NCI-H2081 (cell line): ENCODE data around the gene KDM6A.
"Not testable (repeated sequence)": the region's sequence is repeated elsewhere in the genome, so short reads cannot be mapped to it uniquely, and the experiment has no call there.

Source experiments
- DNase-seq, 2 experiments: peaks; one replicate each; lab custom pipeline; 2025; lab: John Stamatoyannopoulos, UW

KDM6A gene

GRCh38 chrX:44889824-44890223, 16.8 kb downstream of the KDM6A start:
- no peak for DNase-seq

GRCh38 chrX:44890247-44890646, 17.3 kb downstream of the KDM6A start:
- DNase-seq = no peak

DNA sequence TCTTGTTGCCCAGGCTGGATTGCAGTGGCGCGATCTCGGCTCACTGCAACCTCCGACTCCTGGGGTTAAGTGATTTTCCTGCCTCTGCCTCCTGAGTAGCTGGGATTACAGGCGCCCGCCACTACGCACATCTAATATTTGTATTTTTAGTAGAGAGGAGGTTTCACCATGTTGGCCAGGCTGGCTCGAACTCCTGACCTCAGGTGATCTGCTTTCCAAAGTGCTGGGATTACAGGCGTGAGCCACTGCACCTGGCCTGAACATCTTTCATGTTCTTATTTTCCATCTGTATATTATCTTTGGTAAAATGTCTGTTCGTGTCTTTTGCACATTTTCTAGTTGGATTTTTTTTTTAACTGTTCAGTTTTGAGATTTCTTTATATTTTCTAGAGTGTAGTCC, 17.7 kb downstream of the KDM6A start:
- not testable (repeated sequence) for DNase-seq

GRCh38 chrX:44891642-44892041, 18.7 kb downstream of the KDM6A start:
- DNase-seq = no peak

GRCh38 chrX:44896876-44897186, 23.8 kb downstream of the KDM6A start:
- DNase-seq = no peak

DNA sequence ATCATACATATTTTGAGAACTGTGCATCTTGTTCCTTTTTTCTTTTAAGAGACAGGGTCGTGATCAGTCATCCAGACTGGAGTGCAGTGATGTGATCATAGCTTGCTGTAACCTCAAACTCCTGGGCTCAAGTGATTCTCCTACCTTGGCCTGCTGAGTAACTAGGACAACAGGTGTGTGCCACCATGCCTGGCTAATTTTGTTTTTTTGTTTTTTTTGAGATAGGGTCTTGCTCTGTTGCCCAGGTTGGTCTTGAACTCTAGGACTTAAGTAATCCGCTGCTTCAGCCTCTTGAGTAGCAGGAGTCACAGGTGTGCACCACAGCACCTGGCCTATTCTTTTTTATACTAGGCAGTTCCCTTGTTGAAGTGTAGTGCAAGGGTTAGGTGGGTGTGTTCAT, 24.6 kb downstream of the KDM6A start:
- no peak for DNase-seq

DNA sequence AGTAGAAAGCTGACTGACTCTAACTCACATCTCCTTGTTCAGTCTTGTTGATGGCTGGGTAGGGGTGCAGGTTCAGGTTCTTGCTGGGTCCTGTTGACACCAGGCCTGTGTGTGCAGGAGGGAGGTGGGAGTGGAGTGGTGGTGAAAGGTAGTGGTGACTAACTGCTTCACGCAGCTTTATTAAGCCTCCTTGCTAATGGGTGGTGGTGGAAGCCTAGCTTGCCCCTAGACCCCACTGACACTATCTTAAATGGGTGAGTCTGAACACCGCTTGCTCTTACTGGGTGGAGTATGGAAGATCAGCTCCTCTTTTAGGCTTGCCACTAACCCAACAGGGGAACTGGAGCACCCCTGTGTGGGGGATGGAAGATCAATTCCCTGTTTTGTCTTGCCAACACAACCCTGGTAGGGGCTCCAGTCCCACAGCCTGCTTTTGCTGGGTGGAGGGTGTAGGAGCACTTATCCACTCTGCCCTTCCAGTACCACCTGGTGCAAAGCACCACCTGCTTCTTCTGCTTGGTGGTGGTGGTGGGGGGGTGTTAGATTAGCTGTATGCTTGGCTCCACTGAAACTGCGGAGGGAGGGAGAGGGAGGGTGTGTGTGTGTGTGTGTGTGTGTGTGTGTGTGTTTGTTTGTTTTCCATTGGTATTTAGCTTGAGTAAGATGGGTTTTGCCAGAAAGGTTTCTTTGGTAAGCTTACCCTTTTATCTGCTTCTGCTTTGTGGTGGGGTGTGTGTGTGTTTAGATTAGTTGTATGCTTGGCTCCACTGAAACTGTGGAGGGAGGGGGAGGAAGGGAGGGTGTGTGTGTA, 25.6 kb downstream of the KDM6A start:
- peak; percentile 9 to 53 for DNase-seq

- DNase-seq = no peak
Observed at GRCh38 chrX:44899946-44900345, 27.0 kb downstream of the KDM6A start.

- no peak for DNase-seq
Observed at GRCh38 chrX:44903107-44903506, 30.1 kb downstream of the KDM6A start.

DNA sequence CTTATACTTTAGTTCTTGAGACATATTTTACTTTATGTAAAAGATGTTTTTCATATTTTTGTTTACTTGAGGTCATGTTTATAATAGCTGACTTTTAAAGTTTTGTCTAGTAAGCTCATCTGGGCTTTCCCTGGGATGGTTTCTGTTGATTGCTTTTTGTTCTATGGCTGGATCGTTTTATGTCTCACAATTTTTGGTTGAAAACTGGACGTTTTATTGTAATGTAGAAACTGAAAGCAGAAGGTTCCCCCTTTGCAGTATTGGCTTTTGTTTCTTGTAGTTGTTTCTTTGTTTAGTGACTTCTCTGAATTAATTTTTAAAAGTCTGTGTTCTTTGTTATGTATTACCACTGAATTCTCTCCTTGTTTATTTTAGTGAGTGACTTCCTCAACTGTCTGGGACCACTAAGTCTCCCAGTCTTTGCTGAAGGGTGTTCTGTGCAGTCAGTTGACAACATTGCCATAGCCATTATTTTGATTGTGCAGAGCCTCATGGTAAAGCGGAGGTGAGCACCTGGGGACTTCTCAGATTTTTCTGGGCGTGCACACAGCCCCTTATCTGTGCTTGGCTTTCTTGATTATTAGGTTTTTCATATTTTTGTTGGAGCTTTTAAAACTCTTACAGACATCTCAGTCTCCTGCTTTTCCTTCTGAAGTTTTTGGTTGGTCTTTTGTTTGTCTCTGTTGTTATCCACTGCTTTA, 31.0 kb downstream of the KDM6A start:
- no peak for DNase-seq

DNA sequence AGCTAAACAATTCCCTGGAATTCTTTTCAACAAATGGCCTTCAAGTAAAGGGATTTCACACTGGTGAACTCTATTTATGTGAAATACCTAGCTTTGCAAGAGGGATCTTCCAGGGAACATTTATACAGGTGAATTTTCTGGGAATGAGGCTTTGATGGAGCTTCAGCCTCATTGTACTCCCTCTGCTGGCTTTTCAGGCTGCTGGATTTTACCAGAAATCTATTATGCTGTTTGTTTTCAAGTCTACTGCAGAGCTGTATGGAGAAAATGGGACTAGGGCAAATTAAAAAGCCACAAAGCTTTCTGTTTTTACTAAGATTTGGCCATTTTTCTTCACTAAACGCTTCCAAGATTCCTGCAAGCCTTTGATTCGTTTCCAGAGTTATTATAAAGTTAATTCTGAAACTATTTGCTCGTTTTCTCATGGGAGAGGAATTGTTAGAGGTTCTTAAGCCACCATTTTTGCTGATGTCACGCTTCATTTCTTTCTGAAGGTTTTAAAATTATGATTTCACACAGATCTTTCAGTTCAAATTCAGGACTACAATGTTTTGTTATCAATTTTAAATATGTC, 31.6 kb downstream of the KDM6A start:
- no peak for DNase-seq

GRCh38 chrX:44906041-44906440, 33.1 kb downstream of the KDM6A start:
- no peak for DNase-seq

DNA sequence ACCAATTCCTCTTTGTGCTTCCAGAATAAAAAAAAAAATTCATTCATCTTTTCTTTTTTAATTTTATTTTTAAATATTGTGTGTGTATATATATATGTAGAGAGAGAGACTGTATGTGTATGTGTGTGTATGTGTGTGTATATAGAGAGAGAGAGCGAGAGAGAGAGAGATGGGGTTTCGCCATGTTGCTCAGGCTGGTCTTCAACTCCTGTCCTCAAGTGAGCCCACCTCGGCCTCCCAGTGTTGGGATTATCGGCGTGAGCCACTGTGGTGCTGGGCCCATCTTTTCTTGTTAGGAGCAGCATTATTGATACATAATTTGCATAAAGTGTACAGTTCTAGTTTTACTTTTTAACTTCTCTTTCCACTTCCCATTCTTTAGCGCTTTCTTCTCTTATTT, 33.6 kb downstream of the KDM6A start:
- DNase-seq = no peak

DNA sequence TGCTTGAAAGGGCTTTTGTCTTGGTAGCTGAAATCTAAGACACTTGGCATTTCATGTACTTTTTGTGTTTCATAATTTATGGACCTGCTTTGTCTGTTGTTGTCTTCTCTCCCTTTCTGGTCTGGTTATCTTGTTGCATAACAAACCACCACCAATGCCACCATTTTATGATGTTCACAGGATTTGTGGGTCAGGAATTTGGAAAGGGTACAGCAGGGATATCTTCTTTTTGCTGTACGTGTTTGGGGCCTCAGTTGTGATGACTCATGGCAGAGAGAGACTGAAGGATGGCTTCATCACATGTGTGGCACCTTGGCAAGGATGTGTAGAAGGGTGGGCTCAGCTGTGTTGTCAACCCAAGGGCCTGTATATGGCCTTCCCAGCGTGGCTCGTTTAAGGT, 35.2 kb downstream of the KDM6A start:
- DNase-seq = no peak

GRCh38 chrX:44908827-44909226, 35.8 kb downstream of the KDM6A start:
- no peak for DNase-seq

DNA sequence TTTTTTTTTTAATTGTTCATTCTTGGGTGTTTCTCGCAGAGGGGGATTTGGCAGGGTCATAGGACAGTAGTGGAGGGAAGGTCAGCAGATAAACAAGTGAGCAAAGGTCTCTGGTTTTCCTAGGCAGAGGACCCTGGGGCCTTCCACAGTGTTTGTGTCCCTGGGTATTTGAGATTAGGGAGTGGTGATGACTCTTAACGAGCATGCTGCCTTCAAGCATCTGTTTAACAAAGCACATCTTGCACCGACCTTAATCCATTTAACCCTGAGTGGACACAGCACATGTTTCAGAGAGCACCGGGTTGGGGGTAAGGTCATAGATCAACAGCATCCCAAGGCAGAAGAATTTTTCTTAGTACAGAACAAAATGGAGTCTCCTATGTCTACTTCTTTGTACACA, 37.5 kb downstream of the KDM6A start:
- not testable (repeated sequence) for DNase-seq

GRCh38 chrX:44911074-44911600, 38.1 kb downstream of the KDM6A start:
- not testable (repeated sequence) for DNase-seq

GRCh38 chrX:44913656-44914531, 40.9 kb downstream of the KDM6A start:
- DNase-seq = no peak

GRCh38 chrX:44914532-44915198, 41.7 kb downstream of the KDM6A start:
- no peak for DNase-seq

- no peak for DNase-seq
Observed at GRCh38 chrX:44915361-44915868, 42.4 kb downstream of the KDM6A start.

DNA sequence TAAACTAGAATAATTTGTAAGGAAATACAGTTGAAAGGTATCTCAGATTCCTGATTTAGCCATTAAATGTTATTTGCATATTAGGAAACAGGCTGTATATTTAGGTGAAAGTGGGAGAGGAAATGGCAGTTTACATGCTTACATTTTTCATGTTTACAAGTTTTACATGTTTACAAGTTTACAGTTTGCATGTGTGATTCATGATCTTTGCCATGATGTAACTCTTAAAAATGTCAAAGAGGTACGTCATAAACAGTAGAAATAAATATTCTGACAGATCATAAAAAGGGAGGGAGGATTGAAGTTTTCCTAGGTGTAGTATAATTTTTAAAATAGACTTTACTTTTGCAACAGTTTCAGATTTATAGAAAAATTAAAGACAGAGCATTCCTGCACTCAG, 45.7 kb downstream of the KDM6A start:
- DNase-seq = no peak
